Neutrophil (primary cell): ENCODE results near the gene NDEL1.
A peak's percentile ranks its signal among the peaks of the same experiment; 100 is the strongest.

Source experiments
- H3K27ac ChIP-seq: fragments of 200-600 bp; sonication (generic); 2 replicates; pipeline ENCODE4 v1.5.1; 2016; ENCODE audit warnings: mild to moderate bottlenecking, moderate library complexity
- H3K27me3 ChIP-seq: fragments of 200-600 bp; sonication (generic); 2 replicates; pipeline ENCODE4 v1.6.0; 2016; ENCODE audit warnings: mild to moderate bottlenecking
- H3K36me3 ChIP-seq: fragments of 200-600 bp; sonication (generic); 2 replicates; pipeline ENCODE4 v1.5.1; 2017
- H3K4me1 ChIP-seq, 2 experiments: fragments of 200-600 bp in 1 of 2; sonication (generic) in 1 of 2; 1 replicate in 1 of 2; 2 replicates in 1 of 2; pipeline versions ENCODE4 v1.5.1 to v1.6.1; 2013 to 2016; ENCODE audit warnings: low read depth in 1 of 2, low read length in 1 of 2, mild to moderate bottlenecking in 1 of 2, moderate library complexity in 1 of 2; ENCODE audit not compliant: control insufficient read depth in 1 of 2, insufficient read depth in 1 of 2
- H3K4me3 ChIP-seq, 2 experiments: fragments of 200-600 bp in 1 of 2; sonication (generic) in 1 of 2; 1 replicate in 1 of 2; 2 replicates in 1 of 2; pipeline ENCODE4 v1.5.1; 2013 to 2016; ENCODE audit warnings: low read depth in 1 of 2, low read length in 1 of 2, mild to moderate bottlenecking in 1 of 2, moderate library complexity in 1 of 2
- H3K9me3 ChIP-seq: fragments of 200-600 bp; sonication (generic); 2 replicates; pipeline ENCODE4 v1.5.1; 2016
- TF ChIP-seq, protein P1 (sequence below): fragments of 200-600 bp; sonication (generic); IDR thresholded peaks from 2 replicates; pipeline ENCODE4 v1.5.1; 2016; ENCODE audit warnings: antibody characterized with exemption

NDEL1 gene

DNA sequence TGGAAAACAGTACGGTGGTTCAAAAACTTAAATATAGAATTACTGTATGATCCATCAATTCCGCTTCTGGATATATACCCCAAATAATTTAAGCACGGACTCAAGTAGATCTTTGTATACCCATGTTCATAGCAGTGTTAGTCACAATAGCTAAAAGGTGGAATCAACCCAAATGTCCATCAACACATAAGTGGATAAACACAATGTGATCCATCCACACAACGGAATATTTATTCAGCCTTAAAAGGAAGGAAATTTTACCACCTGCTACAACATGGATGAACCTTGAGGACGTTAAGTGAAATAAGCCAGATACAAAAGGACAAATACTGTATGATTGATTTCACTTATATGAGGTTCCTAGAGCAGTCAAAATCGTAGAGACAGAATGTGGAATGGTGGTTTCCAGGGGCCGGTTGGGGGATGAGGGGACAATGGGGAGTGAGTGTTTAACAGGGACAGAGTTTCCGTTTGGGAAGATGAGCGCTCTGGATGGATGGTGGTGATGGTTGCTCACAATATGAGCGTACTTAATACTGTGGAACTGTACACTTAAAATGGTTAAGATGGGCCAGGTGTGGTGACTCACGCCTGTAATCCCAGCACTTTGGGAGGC is 32.7 kb upstream of the NDEL1 start:
- Histone ChIP-seq H3K4me3 (no peak overlapping the region), H3K27ac (no peak overlapping the region), H3K36me3 (no peaks in the 10 kb centered on the region), H3K9me3 (no peaks in the 10 kb centered on the region), H3K27me3 (peaks cover 16% of the 10 kb centered on the region), H3K4me1 (peaks cover 0 to 3% of the 10 kb centered on the region in 2 experiments)
- TF ChIP-seq, protein P1, sequence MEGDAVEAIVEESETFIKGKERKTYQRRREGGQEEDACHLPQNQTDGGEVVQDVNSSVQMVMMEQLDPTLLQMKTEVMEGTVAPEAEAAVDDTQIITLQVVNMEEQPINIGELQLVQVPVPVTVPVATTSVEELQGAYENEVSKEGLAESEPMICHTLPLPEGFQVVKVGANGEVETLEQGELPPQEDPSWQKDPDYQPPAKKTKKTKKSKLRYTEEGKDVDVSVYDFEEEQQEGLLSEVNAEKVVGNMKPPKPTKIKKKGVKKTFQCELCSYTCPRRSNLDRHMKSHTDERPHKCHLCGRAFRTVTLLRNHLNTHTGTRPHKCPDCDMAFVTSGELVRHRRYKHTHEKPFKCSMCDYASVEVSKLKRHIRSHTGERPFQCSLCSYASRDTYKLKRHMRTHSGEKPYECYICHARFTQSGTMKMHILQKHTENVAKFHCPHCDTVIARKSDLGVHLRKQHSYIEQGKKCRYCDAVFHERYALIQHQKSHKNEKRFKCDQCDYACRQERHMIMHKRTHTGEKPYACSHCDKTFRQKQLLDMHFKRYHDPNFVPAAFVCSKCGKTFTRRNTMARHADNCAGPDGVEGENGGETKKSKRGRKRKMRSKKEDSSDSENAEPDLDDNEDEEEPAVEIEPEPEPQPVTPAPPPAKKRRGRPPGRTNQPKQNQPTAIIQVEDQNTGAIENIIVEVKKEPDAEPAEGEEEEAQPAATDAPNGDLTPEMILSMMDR, result no peak

- TF ChIP-seq, protein P1, result no peak
- Histone ChIP-seq H3K4me3 (no peak overlapping the region), H3K4me1 (peaks cover 6 to 16% of the 10 kb centered on the region in 2 experiments), H3K27ac (no peak overlapping the region), H3K27me3 (no peaks in the 10 kb centered on the region), H3K9me3 (no peaks in the 10 kb centered on the region), H3K36me3 (no peaks in the 10 kb centered on the region)
These were observed 30.1 kb upstream of the NDEL1 start for GRCh38 chr17:8405499-8406016.

DNA sequence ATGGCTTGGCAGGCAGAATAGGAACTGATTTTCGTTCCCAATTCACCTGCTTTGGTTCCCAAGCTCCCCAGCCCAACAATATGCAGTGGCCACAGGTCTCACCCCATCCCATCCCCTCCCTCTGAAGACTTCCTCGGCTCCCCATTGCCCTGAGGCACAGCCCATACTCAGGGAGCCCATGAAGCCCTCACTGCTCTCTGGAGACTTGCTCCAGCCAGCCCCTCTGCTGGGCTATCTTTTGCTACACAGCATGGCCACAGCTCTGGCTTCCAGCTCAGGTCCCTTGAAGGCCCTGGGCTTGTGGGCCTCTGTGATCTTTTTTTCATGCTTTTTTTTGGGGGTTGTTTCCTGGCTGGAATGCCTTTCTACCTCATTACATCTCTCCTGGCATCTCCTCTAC is 29.5 kb upstream of the NDEL1 start:
- TF ChIP-seq, protein P1, result no peak
- no peak overlapping the region for H3K4me3 ChIP-seq
- H3K27ac ChIP-seq, result no peak overlapping the region
- H3K4me1 ChIP-seq, result peaks cover 12 to 22% of the 10 kb centered on the region in 2 experiments
- H3K9me3 ChIP-seq, result no peaks in the 10 kb centered on the region
- no peaks in the 10 kb centered on the region for H3K27me3 ChIP-seq
- no peaks in the 10 kb centered on the region for H3K36me3 ChIP-seq

GRCh38 chr17:8408371-8408770 is 27.3 kb upstream of the NDEL1 start:
- H3K27me3 ChIP-seq, result no peaks in the 10 kb centered on the region
- H3K4me1 ChIP-seq, result peaks cover 34 to 40% of the 10 kb centered on the region in 2 experiments
- peak overlapping the region; percentile 25 for H3K27ac ChIP-seq
- H3K4me3 ChIP-seq, result no peak overlapping the region
- no peaks in the 10 kb centered on the region for H3K9me3 ChIP-seq
- TF ChIP-seq, protein P1, result no peak
- no peaks in the 10 kb centered on the region for H3K36me3 ChIP-seq

- Histone ChIP-seq H3K9me3 (no peaks in the 10 kb centered on the region), H3K27me3 (no peaks in the 10 kb centered on the region), H3K4me1 (peaks cover 49 to 50% of the 10 kb centered on the region in 2 experiments), H3K27ac (peak overlapping the region; percentile 97), H3K36me3 (no peaks in the 10 kb centered on the region), H3K4me3 (peak overlapping the region; percentile 26 to 52)
- TF ChIP-seq, protein P1, result peak; percentile 89
These were observed 25.5 kb upstream of the NDEL1 start for GRCh38 chr17:8409966-8410882.
